Measurements from ENCODE around the gene CEP63.

The CEP63 gene

DNA sequence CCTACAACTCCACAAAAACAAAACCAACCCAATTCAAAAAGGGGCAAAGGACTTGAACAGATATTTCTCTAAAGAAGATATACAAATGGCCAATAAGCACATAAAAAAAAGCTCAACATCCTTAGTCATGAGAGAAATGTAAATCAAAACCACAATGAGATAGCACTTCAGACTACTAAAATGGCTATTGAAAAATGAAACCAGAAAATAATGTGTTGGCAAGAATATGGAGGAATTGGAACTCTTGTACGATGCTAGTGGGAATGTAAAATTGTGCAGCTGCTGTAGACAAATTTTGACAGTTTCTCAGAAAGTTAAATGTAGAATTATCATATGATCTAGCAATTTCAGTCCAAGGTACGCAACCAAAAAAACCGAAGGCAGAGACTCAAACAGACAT is 136.0 kb downstream of the CEP63 start:
- Histone ChIP-seq H3K27me3 (replicated peaks; ENCODE audit: control insufficient read depth, insufficient read depth, low read length) (no peaks in the 10 kb centered on the region; the same call in none of the 2 replicates), H3K4me3 (replicated peaks; ENCODE audit: low read depth, low read length) (no peak overlapping the region), H3K36me3 (ENCODE audit: control insufficient read depth, insufficient read depth, low read length) (no peaks in the 10 kb centered on the region)
- TF ChIP-seq, protein P1, sequence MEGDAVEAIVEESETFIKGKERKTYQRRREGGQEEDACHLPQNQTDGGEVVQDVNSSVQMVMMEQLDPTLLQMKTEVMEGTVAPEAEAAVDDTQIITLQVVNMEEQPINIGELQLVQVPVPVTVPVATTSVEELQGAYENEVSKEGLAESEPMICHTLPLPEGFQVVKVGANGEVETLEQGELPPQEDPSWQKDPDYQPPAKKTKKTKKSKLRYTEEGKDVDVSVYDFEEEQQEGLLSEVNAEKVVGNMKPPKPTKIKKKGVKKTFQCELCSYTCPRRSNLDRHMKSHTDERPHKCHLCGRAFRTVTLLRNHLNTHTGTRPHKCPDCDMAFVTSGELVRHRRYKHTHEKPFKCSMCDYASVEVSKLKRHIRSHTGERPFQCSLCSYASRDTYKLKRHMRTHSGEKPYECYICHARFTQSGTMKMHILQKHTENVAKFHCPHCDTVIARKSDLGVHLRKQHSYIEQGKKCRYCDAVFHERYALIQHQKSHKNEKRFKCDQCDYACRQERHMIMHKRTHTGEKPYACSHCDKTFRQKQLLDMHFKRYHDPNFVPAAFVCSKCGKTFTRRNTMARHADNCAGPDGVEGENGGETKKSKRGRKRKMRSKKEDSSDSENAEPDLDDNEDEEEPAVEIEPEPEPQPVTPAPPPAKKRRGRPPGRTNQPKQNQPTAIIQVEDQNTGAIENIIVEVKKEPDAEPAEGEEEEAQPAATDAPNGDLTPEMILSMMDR (IDR thresholded peaks at IDR 0.05; ENCODE audit: insufficient read depth, low read length, poor library complexity, severe bottlenecking) = no peak
- no peak for DNase-seq (ENCODE audit: extremely low read depth, insufficient read length)

DNA sequence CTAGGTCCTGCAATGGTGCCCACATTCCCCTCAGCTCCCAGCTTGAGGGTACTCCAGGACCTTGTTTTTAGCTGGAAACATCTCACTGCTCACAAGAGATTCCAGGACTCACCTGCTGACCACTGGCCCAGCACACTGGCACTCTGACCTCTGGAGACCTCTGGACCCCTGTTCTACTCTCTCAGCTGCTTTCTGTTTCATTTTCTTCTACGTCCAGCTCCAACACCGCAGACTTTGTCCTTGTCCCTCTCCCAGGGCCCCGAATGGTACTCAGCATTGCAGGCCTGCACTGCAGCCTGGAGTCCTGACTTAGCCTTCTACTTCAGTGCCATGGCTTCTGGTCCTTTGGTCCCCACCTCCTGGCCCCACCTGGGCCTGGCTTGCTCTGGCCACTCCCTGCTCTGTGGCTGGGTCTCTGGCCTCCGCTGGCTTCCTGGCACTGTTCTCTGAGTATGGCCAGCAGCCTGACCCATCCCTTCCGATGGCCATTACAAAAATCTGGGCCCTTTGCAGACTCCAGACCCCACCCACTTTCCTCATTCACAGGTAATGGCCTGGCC is 137.0 kb downstream of the CEP63 start:
- Histone ChIP-seq H3K4me3 (replicated peaks; ENCODE audit: low read depth, low read length) (no peak overlapping the region), H3K36me3 (ENCODE audit: control insufficient read depth, insufficient read depth, low read length) (no peaks in the 10 kb centered on the region), H3K27me3 (replicated peaks; ENCODE audit: control insufficient read depth, insufficient read depth, low read length) (no peaks in the 10 kb centered on the region; the same call in none of the 2 replicates)
- TF ChIP-seq, protein P1 (IDR thresholded peaks at IDR 0.05; ENCODE audit: insufficient read depth, low read length, poor library complexity, severe bottlenecking) = no peak
- DNase-seq (ENCODE audit: extremely low read depth, insufficient read length) = no peak

- no peak for DNase-seq (ENCODE audit: extremely low read depth, insufficient read length)
- TF ChIP-seq, protein P1 (IDR thresholded peaks at IDR 0.05; ENCODE audit: insufficient read depth, low read length, poor library complexity, severe bottlenecking) = no peak
- Histone ChIP-seq H3K4me3 (replicated peaks; ENCODE audit: low read depth, low read length) (no peak overlapping the region), H3K36me3 (ENCODE audit: control insufficient read depth, insufficient read depth, low read length) (no peaks in the 10 kb centered on the region), H3K27me3 (replicated peaks; ENCODE audit: control insufficient read depth, insufficient read depth, low read length) (no peaks in the 10 kb centered on the region; the same call in none of the 2 replicates)
Measured at GRCh38 chr3:134623615-134624245, 137.9 kb downstream of the CEP63 start.
